ENCODE data around the gene DNHD1. TPM values are rescaled to one million over a fixed set of nuclear protein-coding genes. Genes with fewer than 3 reads are reported as not detected.

Gene DNHD1
- total and polyA plus RNA-seq, 9 of the 15 experiments (the other 6 are each of a cell fraction or from before 2014, with no cell fraction given): 0.82 to 9.7 (median 3.8) TPM

DNA sequence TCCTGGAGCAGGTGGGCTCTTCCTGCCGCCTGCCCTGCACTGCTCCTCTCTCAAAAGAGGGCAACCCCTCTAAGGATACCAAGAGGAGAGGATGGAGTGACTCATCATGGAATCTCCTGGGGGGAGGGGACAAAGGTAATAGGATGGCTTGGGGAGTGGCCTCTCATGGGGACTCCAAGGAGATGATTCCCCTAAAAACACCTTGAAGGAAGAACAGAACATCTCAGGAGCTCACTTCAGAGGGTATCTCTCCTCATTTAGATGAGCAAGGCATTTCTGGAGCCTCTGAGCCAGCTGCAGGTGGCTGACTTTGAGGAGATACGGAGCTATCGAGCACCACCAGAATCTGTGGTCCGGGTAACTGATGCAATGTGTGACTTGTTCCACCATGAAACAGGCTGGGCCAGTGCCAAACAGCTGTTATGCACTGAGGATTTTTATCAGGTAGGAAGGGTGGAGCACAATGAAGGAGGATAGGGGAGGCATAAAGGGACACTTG, 66.1 kb downstream of the DNHD1 start (continued):
- TF ChIP-seq, protein P1, sequence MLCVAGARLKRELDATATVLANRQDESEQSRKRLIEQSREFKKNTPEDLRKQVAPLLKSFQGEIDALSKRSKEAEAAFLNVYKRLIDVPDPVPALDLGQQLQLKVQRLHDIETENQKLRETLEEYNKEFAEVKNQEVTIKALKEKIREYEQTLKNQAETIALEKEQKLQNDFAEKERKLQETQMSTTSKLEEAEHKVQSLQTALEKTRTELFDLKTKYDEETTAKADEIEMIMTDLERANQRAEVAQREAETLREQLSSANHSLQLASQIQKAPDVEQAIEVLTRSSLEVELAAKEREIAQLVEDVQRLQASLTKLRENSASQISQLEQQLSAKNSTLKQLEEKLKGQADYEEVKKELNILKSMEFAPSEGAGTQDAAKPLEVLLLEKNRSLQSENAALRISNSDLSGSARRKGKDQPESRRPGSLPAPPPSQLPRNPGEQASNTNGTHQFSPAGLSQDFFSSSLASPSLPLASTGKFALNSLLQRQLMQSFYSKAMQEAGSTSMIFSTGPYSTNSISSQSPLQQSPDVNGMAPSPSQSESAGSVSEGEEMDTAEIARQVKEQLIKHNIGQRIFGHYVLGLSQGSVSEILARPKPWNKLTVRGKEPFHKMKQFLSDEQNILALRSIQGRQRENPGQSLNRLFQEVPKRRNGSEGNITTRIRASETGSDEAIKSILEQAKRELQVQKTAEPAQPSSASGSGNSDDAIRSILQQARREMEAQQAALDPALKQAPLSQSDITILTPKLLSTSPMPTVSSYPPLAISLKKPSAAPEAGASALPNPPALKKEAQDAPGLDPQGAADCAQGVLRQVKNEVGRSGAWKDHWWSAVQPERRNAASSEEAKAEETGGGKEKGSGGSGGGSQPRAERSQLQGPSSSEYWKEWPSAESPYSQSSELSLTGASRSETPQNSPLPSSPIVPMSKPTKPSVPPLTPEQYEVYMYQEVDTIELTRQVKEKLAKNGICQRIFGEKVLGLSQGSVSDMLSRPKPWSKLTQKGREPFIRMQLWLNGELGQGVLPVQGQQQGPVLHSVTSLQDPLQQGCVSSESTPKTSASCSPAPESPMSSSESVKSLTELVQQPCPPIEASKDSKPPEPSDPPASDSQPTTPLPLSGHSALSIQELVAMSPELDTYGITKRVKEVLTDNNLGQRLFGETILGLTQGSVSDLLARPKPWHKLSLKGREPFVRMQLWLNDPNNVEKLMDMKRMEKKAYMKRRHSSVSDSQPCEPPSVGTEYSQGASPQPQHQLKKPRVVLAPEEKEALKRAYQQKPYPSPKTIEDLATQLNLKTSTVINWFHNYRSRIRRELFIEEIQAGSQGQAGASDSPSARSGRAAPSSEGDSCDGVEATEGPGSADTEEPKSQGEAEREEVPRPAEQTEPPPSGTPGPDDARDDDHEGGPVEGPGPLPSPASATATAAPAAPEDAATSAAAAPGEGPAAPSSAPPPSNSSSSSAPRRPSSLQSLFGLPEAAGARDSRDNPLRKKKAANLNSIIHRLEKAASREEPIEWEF (CRISPR knock-in tag; IDR thresholded peaks at IDR 0.05): no peak
- no peak for TF ChIP-seq ZNF239 (CRISPR knock-in tag; IDR thresholded peaks at IDR 0.05)
- TF ChIP-seq, protein P2, sequence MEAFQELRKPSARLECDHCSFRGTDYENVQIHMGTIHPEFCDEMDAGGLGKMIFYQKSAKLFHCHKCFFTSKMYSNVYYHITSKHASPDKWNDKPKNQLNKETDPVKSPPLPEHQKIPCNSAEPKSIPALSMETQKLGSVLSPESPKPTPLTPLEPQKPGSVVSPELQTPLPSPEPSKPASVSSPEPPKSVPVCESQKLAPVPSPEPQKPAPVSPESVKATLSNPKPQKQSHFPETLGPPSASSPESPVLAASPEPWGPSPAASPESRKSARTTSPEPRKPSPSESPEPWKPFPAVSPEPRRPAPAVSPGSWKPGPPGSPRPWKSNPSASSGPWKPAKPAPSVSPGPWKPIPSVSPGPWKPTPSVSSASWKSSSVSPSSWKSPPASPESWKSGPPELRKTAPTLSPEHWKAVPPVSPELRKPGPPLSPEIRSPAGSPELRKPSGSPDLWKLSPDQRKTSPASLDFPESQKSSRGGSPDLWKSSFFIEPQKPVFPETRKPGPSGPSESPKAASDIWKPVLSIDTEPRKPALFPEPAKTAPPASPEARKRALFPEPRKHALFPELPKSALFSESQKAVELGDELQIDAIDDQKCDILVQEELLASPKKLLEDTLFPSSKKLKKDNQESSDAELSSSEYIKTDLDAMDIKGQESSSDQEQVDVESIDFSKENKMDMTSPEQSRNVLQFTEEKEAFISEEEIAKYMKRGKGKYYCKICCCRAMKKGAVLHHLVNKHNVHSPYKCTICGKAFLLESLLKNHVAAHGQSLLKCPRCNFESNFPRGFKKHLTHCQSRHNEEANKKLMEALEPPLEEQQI (IDR thresholded peaks at IDR 0.05): no peak
- TF ChIP-seq CHD2 (IDR thresholded peaks at IDR 0.05; ENCODE audit: low read depth, low read length): no peak
- no peak for TF ChIP-seq SUPT5H (IDR thresholded peaks at IDR 0.05)
- no peak for TF ChIP-seq MEF2D (tag; conservative IDR thresholded peaks at IDR 0.05; ENCODE audit: low read depth)
- TF ChIP-seq HDAC1 (IDR thresholded peaks at IDR 0.05): 0 out of 4 replicates have a peak, but pooled peaks of 1 of the 2 experiments have one; percentile 49
- TF ChIP-seq, protein P3, sequence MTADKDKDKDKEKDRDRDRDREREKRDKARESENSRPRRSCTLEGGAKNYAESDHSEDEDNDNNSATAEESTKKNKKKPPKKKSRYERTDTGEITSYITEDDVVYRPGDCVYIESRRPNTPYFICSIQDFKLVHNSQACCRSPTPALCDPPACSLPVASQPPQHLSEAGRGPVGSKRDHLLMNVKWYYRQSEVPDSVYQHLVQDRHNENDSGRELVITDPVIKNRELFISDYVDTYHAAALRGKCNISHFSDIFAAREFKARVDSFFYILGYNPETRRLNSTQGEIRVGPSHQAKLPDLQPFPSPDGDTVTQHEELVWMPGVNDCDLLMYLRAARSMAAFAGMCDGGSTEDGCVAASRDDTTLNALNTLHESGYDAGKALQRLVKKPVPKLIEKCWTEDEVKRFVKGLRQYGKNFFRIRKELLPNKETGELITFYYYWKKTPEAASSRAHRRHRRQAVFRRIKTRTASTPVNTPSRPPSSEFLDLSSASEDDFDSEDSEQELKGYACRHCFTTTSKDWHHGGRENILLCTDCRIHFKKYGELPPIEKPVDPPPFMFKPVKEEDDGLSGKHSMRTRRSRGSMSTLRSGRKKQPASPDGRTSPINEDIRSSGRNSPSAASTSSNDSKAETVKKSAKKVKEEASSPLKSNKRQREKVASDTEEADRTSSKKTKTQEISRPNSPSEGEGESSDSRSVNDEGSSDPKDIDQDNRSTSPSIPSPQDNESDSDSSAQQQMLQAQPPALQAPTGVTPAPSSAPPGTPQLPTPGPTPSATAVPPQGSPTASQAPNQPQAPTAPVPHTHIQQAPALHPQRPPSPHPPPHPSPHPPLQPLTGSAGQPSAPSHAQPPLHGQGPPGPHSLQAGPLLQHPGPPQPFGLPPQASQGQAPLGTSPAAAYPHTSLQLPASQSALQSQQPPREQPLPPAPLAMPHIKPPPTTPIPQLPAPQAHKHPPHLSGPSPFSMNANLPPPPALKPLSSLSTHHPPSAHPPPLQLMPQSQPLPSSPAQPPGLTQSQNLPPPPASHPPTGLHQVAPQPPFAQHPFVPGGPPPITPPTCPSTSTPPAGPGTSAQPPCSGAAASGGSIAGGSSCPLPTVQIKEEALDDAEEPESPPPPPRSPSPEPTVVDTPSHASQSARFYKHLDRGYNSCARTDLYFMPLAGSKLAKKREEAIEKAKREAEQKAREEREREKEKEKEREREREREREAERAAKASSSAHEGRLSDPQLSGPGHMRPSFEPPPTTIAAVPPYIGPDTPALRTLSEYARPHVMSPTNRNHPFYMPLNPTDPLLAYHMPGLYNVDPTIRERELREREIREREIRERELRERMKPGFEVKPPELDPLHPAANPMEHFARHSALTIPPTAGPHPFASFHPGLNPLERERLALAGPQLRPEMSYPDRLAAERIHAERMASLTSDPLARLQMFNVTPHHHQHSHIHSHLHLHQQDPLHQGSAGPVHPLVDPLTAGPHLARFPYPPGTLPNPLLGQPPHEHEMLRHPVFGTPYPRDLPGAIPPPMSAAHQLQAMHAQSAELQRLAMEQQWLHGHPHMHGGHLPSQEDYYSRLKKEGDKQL (CRISPR knock-in tag; IDR thresholded peaks at IDR 0.05; ENCODE audit: borderline replicate concordance): no peak
- no peak for TF ChIP-seq TAF1 (IDR thresholded peaks at IDR 0.05; ENCODE audit: control insufficient read depth, extremely low read depth, insufficient read depth, low read length, severe bottlenecking)
